Mesothelial cell of epicardium (in vitro differentiated cells): ENCODE data around the gene PTPRJ. TPM values are rescaled to one million over a fixed set of nuclear protein-coding genes. Genes with fewer than 3 reads are reported as not detected.

Experiments used
- DNase-seq, 2 experiments: peaks; one replicate each; pipeline ENCODE4 v3.0.0; 2021; ENCODE audit warnings: low spot score in 2 of 2; ENCODE audit not compliant: unreplicated experiment in 2 of 2
- H3K27ac Mint-ChIP-seq: 2 replicates; pipeline ENCODE4 v1.8.0; 2021; ENCODE audit warnings: mixed read lengths
- H3K27me3 Mint-ChIP-seq: 2 replicates; pipeline ENCODE4 v1.8.0; 2021; ENCODE audit warnings: low read depth, mixed read lengths
- H3K36me3 Mint-ChIP-seq: 2 replicates; pipeline ENCODE4 v1.8.0; 2021; ENCODE audit warnings: mixed read lengths
- H3K4me1 Mint-ChIP-seq: 2 replicates; pipeline ENCODE4 v1.8.0; 2021; ENCODE audit warnings: mixed read lengths
- H3K4me3 Mint-ChIP-seq: 2 replicates; pipeline ENCODE4 v1.8.0; 2021; ENCODE audit warnings: mild to moderate bottlenecking, moderate library complexity, mixed read lengths
- H3K9me3 Mint-ChIP-seq: 2 replicates; pipeline ENCODE4 v1.8.0; 2021; ENCODE audit warnings: mixed read lengths
- total RNA-seq: library from RNA; stranded (reverse); gene quantifications from 3 replicates; pipeline ENCODE4 v1.2.1, GENCODE V29; 2021
- TF ChIP-seq, protein P1 (sequence below): fragments of 200-600 bp; sonication (generic); IDR thresholded peaks from one replicate; pipeline ENCODE4 v1.5.0; 2021; ENCODE audit warnings: antibody characterized with exemption; ENCODE audit not compliant: unreplicated experiment

The PTPRJ gene
- total RNA-seq, 1 donor from 2014 or later = 26.2 TPM

DNA sequence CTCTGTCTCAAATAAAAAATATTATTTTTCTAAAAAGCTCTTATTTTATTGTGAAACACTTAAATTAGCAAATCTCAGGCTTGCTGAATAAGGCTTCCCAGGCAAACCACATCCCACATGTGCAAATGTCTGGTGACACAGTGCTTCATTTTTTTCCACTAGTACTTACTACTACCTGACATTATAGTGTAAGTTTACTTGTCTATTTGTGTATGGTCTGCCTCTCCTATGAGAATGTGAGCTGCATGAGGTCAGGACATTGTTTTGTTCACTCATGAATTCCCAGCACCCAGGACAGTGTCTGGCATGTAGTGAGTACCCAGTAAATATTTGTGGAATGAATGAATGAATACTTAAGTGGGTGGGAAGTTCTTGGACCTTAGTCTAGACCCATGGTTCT lies 103.1 kb downstream of the PTPRJ start:
- TF ChIP-seq, protein P1, sequence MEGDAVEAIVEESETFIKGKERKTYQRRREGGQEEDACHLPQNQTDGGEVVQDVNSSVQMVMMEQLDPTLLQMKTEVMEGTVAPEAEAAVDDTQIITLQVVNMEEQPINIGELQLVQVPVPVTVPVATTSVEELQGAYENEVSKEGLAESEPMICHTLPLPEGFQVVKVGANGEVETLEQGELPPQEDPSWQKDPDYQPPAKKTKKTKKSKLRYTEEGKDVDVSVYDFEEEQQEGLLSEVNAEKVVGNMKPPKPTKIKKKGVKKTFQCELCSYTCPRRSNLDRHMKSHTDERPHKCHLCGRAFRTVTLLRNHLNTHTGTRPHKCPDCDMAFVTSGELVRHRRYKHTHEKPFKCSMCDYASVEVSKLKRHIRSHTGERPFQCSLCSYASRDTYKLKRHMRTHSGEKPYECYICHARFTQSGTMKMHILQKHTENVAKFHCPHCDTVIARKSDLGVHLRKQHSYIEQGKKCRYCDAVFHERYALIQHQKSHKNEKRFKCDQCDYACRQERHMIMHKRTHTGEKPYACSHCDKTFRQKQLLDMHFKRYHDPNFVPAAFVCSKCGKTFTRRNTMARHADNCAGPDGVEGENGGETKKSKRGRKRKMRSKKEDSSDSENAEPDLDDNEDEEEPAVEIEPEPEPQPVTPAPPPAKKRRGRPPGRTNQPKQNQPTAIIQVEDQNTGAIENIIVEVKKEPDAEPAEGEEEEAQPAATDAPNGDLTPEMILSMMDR = no peak
- Mint-ChIP-seq H3K36me3 (peaks cover 2% of the 10 kb centered on the region), H3K27ac (no peak overlapping the region), H3K9me3 (no peaks in the 10 kb centered on the region), H3K4me1 (peaks cover 12% of the 10 kb centered on the region), H3K27me3 (peaks cover 17% of the 10 kb centered on the region), H3K4me3 (no peak overlapping the region)
- DNase-seq = no peak

DNA sequence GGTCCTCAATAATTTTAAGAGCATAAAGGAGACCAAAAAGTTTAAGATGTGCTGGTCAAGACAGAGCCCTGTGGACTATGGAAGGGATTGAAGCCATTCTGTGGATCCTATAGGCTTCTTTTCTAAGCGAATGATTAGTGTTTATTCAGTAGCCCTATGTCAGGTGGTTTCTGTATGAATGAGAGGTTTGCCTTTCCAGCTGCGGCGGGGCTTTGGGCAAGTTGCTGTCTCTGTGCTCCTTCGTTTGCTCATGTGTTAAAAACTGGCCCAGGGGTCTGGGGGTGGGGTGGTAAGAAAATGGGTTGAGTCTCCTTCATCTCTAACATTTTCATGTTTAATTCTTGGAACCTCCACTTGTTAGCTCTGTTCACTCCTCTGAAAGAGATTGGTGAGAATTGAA lies 105.3 kb downstream of the PTPRJ start:
- H3K9me3 Mint-ChIP-seq = no peaks in the 10 kb centered on the region
- peaks cover 36% of the 10 kb centered on the region for H3K27me3 Mint-ChIP-seq
- DNase-seq = no peak
- H3K36me3 Mint-ChIP-seq = peaks cover 2% of the 10 kb centered on the region
- H3K4me3 Mint-ChIP-seq = no peak overlapping the region
- no peak overlapping the region for H3K27ac Mint-ChIP-seq
- H3K4me1 Mint-ChIP-seq = peaks cover 22% of the 10 kb centered on the region
- TF ChIP-seq, protein P1 = no peak

GRCh38 chr11:48087422-48087821 lies 107.1 kb downstream of the PTPRJ start:
- Mint-ChIP-seq H3K27ac (no peak overlapping the region), H3K27me3 (peaks cover 48% of the 10 kb centered on the region), H3K4me3 (no peak overlapping the region), H3K4me1 (peaks cover 27% of the 10 kb centered on the region), H3K36me3 (peaks cover 2% of the 10 kb centered on the region), H3K9me3 (no peaks in the 10 kb centered on the region)
- no peak for DNase-seq
- TF ChIP-seq, protein P1 = no peak

DNA sequence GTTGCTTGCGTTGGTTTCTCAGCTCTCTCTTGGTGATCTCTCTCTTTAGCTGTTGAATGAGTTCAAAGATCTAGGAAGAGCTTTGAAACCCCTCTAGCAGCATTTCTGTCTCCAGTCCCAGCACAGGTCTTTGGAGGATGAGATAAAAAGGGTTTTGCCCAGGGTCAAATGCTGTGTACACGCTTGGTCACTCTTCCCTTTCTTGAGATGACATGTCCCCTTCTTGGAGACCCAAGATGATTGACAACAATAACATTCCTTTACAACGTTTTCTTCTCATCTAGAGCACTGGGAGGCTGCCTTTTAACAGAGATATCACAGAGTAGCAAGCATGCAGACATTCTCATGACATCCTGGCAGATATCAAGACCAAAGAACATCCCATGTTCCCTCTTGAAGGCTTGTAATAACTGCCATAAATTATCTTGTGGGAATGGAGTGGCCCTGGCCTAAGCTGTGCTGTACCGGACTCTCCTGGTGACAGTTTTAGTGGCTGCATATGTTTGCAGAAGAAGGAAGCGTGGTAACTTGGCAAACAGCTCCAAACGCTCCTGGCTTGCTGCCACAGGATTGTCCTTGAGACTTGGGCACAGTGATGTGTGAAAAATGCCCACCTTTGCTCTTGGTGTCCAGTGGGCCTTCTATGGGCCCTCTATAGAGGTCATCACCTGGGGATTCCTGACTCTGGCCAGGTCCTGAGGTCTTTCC lies 107.8 kb downstream of the PTPRJ start:
- H3K27ac Mint-ChIP-seq = no peak overlapping the region

GRCh38 chr11:48088682-48089050 lies 108.3 kb downstream of the PTPRJ start:
- Mint-ChIP-seq H3K4me1 (peaks cover 39% of the 10 kb centered on the region), H3K36me3 (peaks cover 2% of the 10 kb centered on the region), H3K27me3 (peaks cover 55% of the 10 kb centered on the region), H3K9me3 (no peaks in the 10 kb centered on the region), H3K27ac (no peak overlapping the region), H3K4me3 (no peak overlapping the region)
- no peak for DNase-seq
- TF ChIP-seq, protein P1 = no peak

More for the DNA sequence above, 107.8 kb downstream of the PTPRJ start:
- peaks cover 2% of the 10 kb centered on the region for H3K36me3 Mint-ChIP-seq
- peaks cover 33% of the 10 kb centered on the region for H3K4me1 Mint-ChIP-seq
- no peak for DNase-seq
- no peak overlapping the region for H3K4me3 Mint-ChIP-seq
- H3K27me3 Mint-ChIP-seq = peaks cover 54% of the 10 kb centered on the region
- no peaks in the 10 kb centered on the region for H3K9me3 Mint-ChIP-seq
- TF ChIP-seq, protein P1 = no peak
